ENCODE data around the gene TMEM245. TPM values are rescaled to one million over a fixed set of nuclear protein-coding genes. Genes with fewer than 3 reads are reported as not detected.

The TMEM245 gene
- total RNA-seq, 1 donor from 2014 or later = 85.3 TPM

- H3K79me2 ChIP-seq (ENCODE audit: low read depth) = peaks cover 4% of the 10 kb centered on the region
- no peaks in the 10 kb centered on the region for H3K9me3 ChIP-seq (ENCODE audit: low read depth)
- no peak for DNase-seq (ENCODE audit: low spot score)
- no peaks in the 10 kb centered on the region for H3K27me3 ChIP-seq
- Mint-ChIP-seq H3K4me3 (no peak overlapping the region), H3K27ac (no peak overlapping the region), H3K36me3 (peaks cover 36% of the 10 kb centered on the region), H3K27me3 (ENCODE audit: insufficient read depth, low read depth) (no peaks in the 10 kb centered on the region), H3K9me3 (peaks cover 3% of the 10 kb centered on the region), H3K4me1 (no peaks in the 10 kb centered on the region)
- no peak for TF ChIP-seq CTCF (IDR thresholded peaks at IDR 0.05)
- no peak for TF ChIP-seq EZH2phosphoT487 (IDR thresholded peaks at IDR 0.05)
- TF ChIP-seq EZH2 (IDR thresholded peaks at IDR 0.05) = no peak
- H3F3A ChIP-seq (ENCODE audit: low read depth) = no peaks in the 10 kb centered on the region
- no peaks in the 10 kb centered on the region for H3K4me1 ChIP-seq
- H2AFZ ChIP-seq (replicated peaks) = no peak overlapping the region
- H3K36me3 ChIP-seq = peaks cover 24% of the 10 kb centered on the region
- H4K20me1 ChIP-seq (ENCODE audit: low read depth) = no peaks in the 10 kb centered on the region
- no peak overlapping the region for H3K9ac ChIP-seq
- no peak overlapping the region for H3K4me2 ChIP-seq
- H3K4me3 ChIP-seq = no peak overlapping the region
- H3K27ac ChIP-seq = no peak overlapping the region
These were observed 72.5 kb downstream of the TMEM245 start for GRCh38 chr9:109047259-109047658.

GRCh38 chr9:109046346-109046745, 73.4 kb downstream of the TMEM245 start:
- no peaks in the 10 kb centered on the region for H3K9me3 ChIP-seq (ENCODE audit: low read depth)
- no peaks in the 10 kb centered on the region for H4K20me1 ChIP-seq (ENCODE audit: low read depth)
- H3K4me1 ChIP-seq = no peaks in the 10 kb centered on the region
- H3K27ac Mint-ChIP-seq = no peak overlapping the region
- peaks cover 36% of the 10 kb centered on the region for H3K36me3 Mint-ChIP-seq
- no peaks in the 10 kb centered on the region for H3K27me3 ChIP-seq
- TF ChIP-seq EZH2 (IDR thresholded peaks at IDR 0.05) (no peak), CTCF (IDR thresholded peaks at IDR 0.05) (no peak)
- no peak for DNase-seq (ENCODE audit: low spot score)
- no peaks in the 10 kb centered on the region for H3K27me3 Mint-ChIP-seq (ENCODE audit: insufficient read depth, low read depth)
- no peak overlapping the region for H3K4me2 ChIP-seq
- H3K79me2 ChIP-seq (ENCODE audit: low read depth) = no peaks in the 10 kb centered on the region
- no peak overlapping the region for H3K27ac ChIP-seq
- H3K4me3 Mint-ChIP-seq = no peak overlapping the region
- H3F3A ChIP-seq (ENCODE audit: low read depth) = no peaks in the 10 kb centered on the region
- H3K4me1 Mint-ChIP-seq = no peaks in the 10 kb centered on the region
- no peak overlapping the region for H2AFZ ChIP-seq (replicated peaks)
- H3K36me3 ChIP-seq = peaks cover 24% of the 10 kb centered on the region
- no peak overlapping the region for H3K9ac ChIP-seq
- H3K4me3 ChIP-seq = no peak overlapping the region
- H3K9me3 Mint-ChIP-seq = peaks cover 4% of the 10 kb centered on the region

GRCh38 chr9:109043578-109043977, 76.2 kb downstream of the TMEM245 start:
- Histone ChIP-seq H3K9me3 (ENCODE audit: low read depth) (no peaks in the 10 kb centered on the region), H3K9ac (no peak overlapping the region), H3K27me3 (no peaks in the 10 kb centered on the region), H3K27ac (no peak overlapping the region), H2AFZ (replicated peaks) (no peak overlapping the region), H3K4me3 (no peak overlapping the region), H3K79me2 (ENCODE audit: low read depth) (no peaks in the 10 kb centered on the region), H3K4me2 (no peak overlapping the region), H4K20me1 (ENCODE audit: low read depth) (no peaks in the 10 kb centered on the region), H3F3A (ENCODE audit: low read depth) (no peaks in the 10 kb centered on the region), H3K36me3 (peaks cover 12% of the 10 kb centered on the region), H3K4me1 (no peaks in the 10 kb centered on the region)
- Mint-ChIP-seq H3K4me1 (no peaks in the 10 kb centered on the region), H3K27me3 (ENCODE audit: insufficient read depth, low read depth) (no peaks in the 10 kb centered on the region), H3K4me3 (no peak overlapping the region), H3K27ac (no peak overlapping the region), H3K36me3 (peaks cover 38% of the 10 kb centered on the region), H3K9me3 (peaks cover 4% of the 10 kb centered on the region)
- DNase-seq (ENCODE audit: low spot score) = no peak
- TF ChIP-seq CTCF (IDR thresholded peaks at IDR 0.05) (no peak), EZH2 (IDR thresholded peaks at IDR 0.05) (no peak), EZH2phosphoT487 (IDR thresholded peaks at IDR 0.05) (no peak)
